ENCODE results near the gene ANKRD40.

- TF ChIP-seq CTCF (IDR thresholded peaks at IDR 0.05) (no peak), TCF7 (CRISPR knock-in tag; IDR thresholded peaks at IDR 0.05; ENCODE audit: low read depth) (no peak), E2F5 (CRISPR knock-in tag; IDR thresholded peaks at IDR 0.05) (no peak)
- TF ChIP-seq, protein P1, sequence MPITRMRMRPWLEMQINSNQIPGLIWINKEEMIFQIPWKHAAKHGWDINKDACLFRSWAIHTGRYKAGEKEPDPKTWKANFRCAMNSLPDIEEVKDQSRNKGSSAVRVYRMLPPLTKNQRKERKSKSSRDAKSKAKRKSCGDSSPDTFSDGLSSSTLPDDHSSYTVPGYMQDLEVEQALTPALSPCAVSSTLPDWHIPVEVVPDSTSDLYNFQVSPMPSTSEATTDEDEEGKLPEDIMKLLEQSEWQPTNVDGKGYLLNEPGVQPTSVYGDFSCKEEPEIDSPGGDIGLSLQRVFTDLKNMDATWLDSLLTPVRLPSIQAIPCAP (CRISPR knock-in tag; IDR thresholded peaks at IDR 0.05), result no peak
Measured at GRCh38 chr17:50645748-50646682, 61.7 kb downstream of the ANKRD40 start.
